ENCODE measurements around the gene CD40.
A peak's percentile ranks its signal among the peaks of the same experiment; 100 is the strongest.
"Not testable (repeated sequence)": the region's sequence is repeated elsewhere in the genome, so short reads cannot be mapped to it uniquely, and the experiment has no call there.

CD40 gene

GRCh38 chr20:46117704-46118467 lies at the start of gene CD40:
TSS of gene CD40 (plus strand) at chr20:46118314. CDS start at chr20:46118344, 30 bp downstream.
- peak; percentile 66 for DNase-seq

DNA sequence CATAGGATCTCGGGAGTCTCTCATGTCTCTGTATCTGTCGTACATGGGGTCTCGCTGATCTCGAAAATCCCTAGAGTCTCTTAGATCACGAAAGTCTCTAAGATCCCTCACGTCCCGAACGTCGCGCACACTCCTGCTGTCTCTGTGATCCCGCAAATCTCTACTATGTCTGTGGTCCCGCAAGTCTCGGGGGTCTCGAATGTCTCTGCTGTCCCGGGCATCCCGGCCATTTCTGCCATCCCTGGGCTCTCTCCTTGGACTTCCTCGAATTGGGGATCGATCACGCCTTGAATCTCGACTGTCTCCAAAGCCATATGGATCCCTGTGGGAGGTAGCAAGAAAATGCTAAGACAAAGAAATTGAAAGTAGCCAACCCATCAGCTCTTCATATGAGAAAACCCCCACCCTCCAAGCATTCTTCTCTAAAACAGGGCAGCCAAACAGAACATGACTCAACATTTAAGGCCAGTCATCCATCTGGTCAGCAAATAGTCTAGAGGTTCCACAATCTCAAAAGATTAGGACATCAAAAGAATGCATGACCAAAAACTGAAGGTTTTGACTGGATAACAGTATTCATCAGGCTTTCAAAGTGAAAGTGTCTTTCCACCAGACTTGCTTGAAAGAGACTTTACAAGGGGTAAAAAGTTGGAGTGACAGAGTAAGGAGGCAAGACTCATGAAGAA lies 47.8 kb upstream of the CD40 start:
- no peak for DNase-seq

- no peak for DNase-seq
These were observed 46.5 kb upstream of the CD40 start for GRCh38 chr20:46071573-46071972.

DNA sequence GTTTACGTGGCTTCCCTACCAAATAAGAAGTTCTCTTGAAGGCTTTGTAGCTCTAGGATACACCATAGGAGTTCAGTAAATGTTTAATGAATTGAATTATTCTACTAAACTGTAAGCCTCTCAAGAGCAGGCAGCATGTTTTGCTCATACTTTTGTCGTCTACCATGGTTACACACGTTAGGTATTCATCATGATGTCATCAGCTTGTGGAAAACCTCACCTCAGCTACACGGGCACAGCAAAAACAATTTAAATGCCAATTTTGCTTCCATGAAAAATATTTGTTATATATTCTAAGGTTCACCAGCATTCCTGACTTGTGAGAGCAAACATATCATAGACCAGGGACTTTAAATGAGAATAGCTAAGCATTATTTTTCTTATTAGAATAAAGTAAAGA lies 45.1 kb upstream of the CD40 start:
- no peak for DNase-seq

GRCh38 chr20:46073443-46073842 lies 44.7 kb upstream of the CD40 start:
- DNase-seq = no peak

DNA sequence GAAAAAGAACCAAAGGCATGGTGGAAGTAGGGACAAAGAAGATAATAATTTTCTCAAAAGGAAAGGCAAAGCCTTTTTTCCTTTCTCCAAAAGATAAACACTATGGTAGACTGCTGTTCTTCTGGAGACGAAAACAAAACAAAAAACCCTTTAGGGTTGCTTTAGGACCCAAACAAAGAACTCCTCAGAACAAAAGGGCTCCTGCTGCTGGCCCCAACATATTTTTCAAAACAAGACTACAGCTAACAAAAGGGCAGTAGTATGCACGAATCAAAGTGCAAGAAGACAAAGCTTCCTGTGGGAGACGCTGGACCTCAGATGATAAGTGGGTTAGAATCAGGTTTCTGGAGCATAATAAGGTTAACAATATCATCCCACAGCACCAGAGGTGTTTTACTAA lies 44.1 kb upstream of the CD40 start:
- no peak for DNase-seq

DNA sequence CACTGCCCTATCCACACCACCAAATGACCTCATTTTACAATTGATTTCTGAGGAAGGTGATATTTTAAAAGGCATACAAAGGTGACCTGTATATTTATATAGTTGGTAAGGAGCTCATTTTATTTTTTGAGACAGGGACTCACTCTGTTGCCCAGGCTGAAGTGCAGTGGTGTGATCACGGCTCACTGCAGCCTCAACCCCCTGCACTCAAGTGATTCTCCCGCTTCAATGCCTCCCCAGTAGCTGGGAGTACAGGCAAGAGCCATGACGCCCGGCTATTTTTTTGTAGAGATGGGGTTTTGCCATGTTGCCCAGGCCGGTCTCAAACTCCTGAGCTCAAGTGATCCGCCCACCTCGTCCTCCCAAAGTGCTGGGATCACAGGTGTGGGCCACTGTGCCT lies 41.3 kb upstream of the CD40 start:
- no peak for DNase-seq

- DNase-seq = no peak
These were observed 40.3 kb upstream of the CD40 start for GRCh38 chr20:46077642-46078305.

GRCh38 chr20:46078954-46079353 lies 39.2 kb upstream of the CD40 start:
- DNase-seq = no peak

GRCh38 chr20:46081074-46081473 lies 37.0 kb upstream of the CD40 start:
- no peak for DNase-seq

DNA sequence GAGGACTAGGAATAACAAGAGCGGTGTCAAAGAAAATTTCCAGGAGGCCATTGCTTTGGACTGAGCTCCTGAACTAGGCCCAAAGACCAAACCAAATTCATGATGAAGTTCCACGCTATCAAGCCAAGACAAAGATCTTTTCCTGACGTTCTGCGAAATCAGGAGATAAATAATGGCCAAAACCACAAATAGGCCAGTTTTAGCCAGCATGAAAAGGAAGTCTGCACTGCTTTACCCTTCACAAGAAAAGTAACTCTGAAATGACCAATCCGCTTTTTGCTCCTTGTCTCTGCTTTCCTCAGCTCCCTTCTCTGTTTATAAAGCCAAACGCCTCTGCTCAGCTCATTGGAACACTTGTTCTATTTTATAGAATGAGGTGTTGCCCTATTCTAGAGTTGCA lies 35.0 kb upstream of the CD40 start:
- no peak for DNase-seq

GRCh38 chr20:46083531-46084061 lies 34.5 kb upstream of the CD40 start:
- DNase-seq = no peak

GRCh38 chr20:46084805-46085178 lies 33.3 kb upstream of the CD40 start:
- DNase-seq = no peak

GRCh38 chr20:46085179-46085851 lies 32.8 kb upstream of the CD40 start:
- no peak for DNase-seq

- no peak for DNase-seq
These were observed 31.0 kb upstream of the CD40 start for GRCh38 chr20:46087161-46087560.

DNA sequence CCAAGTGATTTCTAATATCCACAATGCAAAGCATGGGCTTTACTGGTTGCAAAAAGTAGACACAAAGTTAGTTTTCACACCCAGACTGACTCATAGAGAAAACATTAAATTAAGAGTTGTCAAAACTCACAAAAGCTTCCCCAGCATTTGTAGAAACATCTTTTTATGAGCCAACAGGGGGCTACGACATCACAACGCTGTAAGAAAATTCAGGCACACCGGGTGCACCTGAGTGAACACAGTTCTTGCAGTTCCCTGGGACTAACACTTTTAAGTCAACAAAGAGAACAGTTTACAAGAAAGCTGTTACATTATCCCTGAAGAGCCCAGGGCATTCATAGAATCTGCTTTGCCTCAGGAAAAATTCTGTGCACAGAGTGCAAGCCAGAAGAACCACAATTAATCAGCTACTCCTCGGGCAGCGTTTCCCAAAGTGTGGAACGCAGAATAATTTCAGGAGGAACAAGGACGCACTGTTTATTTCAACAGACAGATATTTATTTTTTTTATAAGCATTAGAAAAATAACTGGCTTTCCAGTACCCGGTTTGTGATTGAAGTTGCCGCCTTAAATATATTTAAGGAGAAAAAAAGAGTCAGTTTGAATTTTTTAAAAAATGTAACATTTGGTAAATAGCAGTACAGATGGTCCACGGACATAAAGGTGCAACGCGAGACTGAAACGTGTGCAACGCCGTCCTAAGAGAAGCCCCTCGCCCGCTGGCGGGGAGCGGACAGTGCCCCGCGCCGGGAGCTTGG lies 29.5 kb upstream of the CD40 start:
- no peak for DNase-seq

DNA sequence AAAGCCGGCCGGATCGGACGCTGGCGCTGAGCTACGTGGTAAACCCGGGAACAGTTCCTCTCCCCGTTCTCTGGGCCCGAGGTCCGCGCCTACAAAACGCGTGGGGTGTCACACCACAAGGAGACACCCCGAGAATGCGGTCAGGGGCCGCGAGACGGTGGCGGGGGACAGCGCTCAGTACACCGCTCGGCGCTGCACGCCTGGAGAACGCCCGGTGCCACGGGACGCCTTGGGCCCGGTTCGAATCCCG lies 29.0 kb upstream of the CD40 start:
- no peak for DNase-seq

DNA sequence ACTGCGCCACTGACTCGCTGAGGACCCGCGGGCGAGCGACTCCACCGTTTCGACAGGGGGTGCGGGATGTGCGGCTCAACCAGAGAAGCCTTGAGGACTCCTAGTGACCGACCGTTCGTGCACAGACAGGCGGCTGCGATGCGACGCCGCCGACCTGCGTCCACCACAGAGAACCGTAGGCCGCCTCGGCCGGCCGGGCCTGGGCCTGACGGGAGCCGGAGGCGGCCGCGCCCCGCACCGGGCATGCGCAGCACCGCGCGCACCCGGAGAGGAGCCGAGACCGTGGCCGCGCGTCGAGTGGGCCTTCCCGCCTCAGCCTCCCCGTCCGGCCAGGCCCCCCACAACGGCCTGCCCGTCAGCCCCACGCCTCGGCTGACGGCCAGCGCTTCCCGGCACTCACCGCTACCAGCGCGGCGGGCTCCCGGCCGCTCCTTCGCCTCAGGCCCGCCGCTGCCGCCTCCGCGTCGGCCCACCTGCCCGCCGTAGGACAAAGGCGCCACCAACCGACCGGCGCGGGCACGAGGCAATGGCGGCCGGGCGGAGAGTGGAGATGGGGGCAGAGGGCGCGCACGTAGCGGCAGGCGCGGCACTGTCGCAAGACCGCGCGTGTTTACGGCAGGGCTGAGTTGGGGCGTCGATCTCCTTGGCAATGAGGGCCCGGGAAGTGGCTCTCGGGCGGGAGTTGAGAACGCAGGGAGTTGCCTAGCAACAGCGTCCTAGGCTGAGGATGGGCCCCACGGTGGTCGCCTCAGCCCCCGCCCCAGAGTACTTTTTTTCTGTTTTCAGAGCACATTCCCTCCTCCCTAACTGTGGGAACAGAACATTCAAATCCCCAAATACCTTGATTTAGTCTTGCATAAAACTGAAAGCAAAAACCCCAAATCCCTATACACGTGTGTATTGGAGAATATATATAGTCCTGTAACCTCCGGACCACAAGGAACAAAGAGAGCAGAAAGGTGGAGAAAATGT lies 28.4 kb upstream of the CD40 start, which contains the start of gene NCOA5:
NCOA5 (minus strand) TSS at position 546 of the 972 bp plus-strand sequence. CDS start 10,538 bp downstream, outside the sequence.
- DNase-seq = peak; percentile 90

DNA sequence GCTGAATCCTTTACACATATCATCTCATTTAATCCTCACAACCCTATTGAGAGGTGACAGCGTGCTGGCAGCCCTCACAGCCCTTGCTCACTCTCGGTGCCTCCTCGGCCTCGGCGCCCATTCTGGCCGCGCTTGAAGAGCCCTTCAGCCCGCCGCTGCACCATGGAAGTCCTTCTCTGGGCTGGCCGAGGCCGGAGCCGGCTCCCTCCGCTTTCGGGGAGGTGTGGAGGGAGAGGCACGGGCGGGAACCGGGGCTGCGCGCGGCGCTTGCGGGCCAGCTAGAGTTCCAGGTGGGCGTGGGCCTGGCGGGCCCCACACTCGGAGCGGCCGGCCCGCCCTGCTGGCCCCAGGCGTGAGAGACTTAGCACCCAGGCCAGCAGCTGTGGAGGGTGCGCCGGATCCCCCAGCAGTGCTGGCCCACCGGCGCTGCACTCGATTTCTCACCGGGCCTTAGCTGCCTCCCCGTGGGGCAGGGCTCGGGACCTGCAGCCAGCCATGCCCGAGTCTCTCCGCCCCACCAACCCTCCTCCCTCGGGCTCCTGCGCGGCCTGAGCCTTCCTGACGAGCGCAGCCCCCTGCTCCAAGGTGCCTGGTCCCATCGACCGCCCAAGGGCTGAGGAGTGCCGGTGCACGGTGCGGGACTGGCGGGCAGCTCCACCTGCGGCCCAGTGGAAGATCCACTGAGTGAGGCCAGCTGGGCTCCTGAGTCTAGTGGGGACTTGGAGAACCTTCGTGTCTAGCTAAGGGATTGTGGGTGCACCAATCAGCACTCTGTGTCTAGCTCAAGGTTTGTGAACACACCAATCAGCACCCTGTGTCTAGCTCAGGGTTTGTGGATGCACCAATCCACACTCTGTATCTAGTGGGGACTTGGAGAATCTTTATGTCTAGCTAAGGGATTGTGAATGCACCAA lies 26.2 kb upstream of the CD40 start:
- not testable (repeated sequence) for DNase-seq

- no peak for DNase-seq
These were observed 24.6 kb upstream of the CD40 start for GRCh38 chr20:46093531-46093930.
